Lung microvascular endothelial cell (primary cell): ENCODE data around the gene LCAT. TPM values are rescaled to one million over a fixed set of nuclear protein-coding genes. Genes with fewer than 3 reads are reported as not detected.
"Not testable (repeated sequence)": the region's sequence is repeated elsewhere in the genome, so short reads cannot be mapped to it uniquely, and the experiment has no call there.

Experiments
- DNase-seq, 2 donors: peaks; one replicate each; pipeline versions ENCODE4 v3.0.0 to v3.0.0-alpha.2; 2010; ENCODE audit warnings: low read depth in 2 of 2
- total RNA-seq: library from RNA; depleted of rRNA; stranded (reverse); fragments of >200 nt; gene quantifications from 2 replicates; pipeline ENCODE4 v1.2.1, GENCODE V29; 2014

The LCAT gene
- total RNA-seq, result 0.87 and 5.4 TPM in 2 replicates

- DNase-seq, result no peak
Measured at GRCh38 chr16:67943619-67944504, at the start of gene LCAT. Gene LCAT, minus strand, starts transcription at chr16:67944120. Its CDS starts 19 bp downstream, at chr16:67944101.

DNA sequence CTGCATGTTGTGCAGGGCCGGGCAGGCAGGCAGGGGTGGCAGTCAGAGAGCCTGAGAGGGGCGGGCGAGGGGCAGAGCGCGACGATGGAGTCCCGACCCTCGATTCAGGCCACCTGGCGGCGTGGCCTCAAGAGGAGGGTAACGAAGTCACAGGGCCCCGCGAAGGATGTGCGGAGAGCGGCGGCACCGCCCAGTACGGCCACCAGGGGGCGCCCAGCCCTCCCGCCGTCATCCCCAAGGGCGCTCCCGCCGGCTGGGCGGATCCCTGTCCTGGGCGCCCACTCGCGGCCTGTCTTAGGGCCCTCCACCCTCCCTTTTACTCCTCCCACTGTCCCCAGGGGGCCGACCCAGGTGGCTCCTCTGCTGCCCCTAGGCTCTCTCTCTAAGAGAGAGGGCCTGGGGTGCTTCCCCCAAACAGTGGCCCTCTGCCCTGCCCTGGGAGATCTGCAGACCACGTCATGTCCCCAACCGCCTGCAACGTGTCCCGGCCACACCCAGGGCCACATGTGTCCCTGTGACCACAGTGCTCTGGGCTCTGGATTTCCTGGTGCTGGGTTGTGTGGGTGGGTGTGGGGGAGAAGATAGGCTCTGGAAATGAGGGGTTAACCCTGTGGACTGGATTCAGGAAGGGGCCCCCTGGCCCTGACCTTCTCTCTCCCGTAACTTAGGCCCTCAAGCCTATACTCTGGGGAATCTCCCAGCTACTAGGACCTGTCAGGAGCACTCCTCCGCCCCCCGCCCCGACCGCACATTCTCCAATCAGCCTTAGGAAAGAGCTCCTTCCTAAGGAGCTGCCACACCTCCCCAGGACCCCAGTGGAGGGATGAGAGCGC lies 49.5 kb upstream of the LCAT start:
- peak; percentile 70 to 80 for DNase-seq

- no peak for DNase-seq
Measured at GRCh38 chr16:67992661-67993206, 48.8 kb upstream of the LCAT start.

DNA sequence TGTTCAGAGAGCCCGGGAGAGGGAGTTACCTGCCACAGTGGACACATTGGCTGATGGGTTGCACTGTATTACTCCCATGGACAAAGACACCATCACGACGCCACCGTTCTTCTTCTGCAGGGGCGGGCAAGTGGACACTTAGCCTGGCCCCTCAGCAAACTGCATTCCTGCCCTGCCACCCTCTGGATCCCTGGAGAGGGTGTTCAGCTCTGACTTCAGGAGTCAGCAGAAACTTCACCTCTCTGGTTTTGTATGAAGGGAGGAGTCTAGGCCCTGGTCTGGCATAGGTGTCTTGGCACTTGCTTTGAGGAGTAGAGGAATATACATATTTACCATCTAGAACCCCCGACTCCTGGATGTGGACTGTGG lies 46.1 kb upstream of the LCAT start:
- DNase-seq, result no peak

DNA sequence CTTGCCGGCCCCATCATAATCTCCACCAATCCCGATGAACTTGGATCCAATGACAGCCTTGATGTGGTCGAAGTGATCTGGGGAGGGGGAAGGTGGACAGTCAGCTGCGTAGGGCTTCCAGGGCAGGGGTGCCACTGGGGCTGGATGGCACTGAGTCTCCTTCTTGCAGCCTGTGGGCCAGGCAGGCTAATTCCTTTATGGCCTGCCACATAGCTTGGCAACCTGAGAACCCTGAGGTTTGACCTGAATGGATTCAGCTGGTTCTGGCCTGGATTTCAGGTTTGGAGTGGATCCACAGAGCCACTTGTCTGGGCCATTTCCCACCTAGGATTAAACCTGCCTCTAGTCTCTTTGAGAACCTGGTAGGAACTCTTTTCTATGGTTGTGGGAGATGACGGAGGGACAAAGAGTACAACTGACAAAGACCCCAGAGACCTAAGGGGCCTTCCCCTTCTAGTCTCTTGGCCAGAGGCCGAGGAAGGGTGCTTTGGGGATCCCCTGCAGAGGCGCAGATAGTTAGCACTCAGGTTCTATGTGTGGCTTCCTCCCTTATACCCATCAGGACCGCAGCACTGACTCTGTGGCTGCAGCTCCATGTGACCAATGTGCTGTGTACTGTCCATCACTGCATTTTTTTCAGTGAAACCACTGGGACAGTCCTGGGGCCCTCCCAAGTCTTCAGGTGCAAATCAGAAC lies 45.5 kb upstream of the LCAT start:
- no peak for DNase-seq

- DNase-seq, result no peak
Measured at GRCh38 chr16:67988675-67989074, 44.8 kb upstream of the LCAT start.

- peak in 1 of 2 donors; percentile 64 for DNase-seq
Measured at GRCh38 chr16:67987460-67988160, 43.7 kb upstream of the LCAT start.

- no peak for DNase-seq
Measured at GRCh38 chr16:67986949-67987348, 43.0 kb upstream of the LCAT start.

- DNase-seq, result no peak
Measured at GRCh38 chr16:67982011-67982696, 38.2 kb upstream of the LCAT start.

- no peak for DNase-seq
Measured at GRCh38 chr16:67979955-67980678, 36.2 kb upstream of the LCAT start, which contains the start of gene DPEP3. Gene DPEP3, minus strand, starts transcription at chr16:67980499. Its CDS starts 119 bp downstream, at chr16:67980380.

GRCh38 chr16:67977469-67978227 lies 33.7 kb upstream of the LCAT start:
- DNase-seq, result no peak

DNA sequence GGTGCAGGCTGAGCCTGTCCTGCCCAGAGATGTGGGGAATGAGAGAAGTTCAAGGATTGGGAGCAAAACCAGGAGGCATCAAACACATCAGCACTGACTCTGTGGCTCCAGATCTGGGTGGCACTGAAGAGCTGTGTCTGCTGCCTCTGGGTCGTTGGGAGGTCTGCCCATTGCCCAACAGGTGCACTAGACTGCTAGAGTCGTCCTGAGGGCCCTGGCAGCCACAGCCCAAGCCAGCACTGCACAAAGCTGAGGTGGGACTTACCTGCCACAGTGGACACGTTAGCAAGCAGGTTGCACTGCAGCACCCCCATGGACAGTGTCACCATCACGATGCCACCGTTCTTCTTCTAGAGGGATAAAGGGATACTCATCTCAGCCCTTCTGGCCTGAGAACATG lies 33.1 kb upstream of the LCAT start:
- DNase-seq, result no peak

DNA sequence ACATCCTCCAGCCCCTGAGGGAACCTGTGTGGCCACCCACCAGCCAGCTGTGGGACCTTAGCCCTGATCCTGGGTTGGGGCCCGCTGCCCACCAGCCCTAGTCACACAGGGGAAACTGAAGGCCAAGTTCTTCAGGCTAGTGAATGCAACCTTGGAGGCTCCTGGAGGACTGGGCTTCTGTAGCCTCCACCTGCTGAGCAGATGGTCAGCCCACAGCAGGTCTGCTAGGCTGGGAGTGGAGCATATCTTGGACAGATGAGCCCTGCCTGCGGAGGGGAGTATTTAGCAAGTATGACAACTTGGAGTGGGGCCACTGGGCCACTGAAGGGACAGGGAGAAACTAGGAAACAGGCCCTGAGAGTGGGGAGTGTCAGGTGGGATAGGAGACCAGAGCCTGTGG lies 32.3 kb upstream of the LCAT start:
- DNase-seq, result no peak

GRCh38 chr16:67975321-67976105 lies 31.6 kb upstream of the LCAT start:
- DNase-seq, result no peak

DNA sequence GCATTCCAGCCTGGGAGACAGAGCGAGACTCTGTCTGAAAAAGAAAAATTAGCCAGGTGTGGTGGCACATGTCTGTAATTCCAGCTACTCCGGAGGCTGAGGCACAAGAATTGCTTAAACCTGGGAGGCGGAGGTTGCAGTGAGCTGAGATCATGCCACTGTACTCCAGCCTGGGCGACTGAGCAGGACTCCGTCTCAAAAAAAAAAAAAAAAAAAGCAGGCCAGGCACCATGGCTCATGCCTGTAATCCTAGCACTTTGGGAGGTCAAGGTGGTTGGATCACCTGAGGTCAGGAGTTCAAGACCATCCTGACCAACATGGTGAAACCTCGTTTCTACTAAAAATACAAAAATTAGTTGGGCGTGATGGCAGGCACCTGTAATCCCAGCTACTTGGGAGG lies 28.4 kb upstream of the LCAT start:
- DNase-seq, result not testable (repeated sequence)

GRCh38 chr16:67971111-67971510 lies 27.2 kb upstream of the LCAT start:
- DNase-seq, result no peak

DNA sequence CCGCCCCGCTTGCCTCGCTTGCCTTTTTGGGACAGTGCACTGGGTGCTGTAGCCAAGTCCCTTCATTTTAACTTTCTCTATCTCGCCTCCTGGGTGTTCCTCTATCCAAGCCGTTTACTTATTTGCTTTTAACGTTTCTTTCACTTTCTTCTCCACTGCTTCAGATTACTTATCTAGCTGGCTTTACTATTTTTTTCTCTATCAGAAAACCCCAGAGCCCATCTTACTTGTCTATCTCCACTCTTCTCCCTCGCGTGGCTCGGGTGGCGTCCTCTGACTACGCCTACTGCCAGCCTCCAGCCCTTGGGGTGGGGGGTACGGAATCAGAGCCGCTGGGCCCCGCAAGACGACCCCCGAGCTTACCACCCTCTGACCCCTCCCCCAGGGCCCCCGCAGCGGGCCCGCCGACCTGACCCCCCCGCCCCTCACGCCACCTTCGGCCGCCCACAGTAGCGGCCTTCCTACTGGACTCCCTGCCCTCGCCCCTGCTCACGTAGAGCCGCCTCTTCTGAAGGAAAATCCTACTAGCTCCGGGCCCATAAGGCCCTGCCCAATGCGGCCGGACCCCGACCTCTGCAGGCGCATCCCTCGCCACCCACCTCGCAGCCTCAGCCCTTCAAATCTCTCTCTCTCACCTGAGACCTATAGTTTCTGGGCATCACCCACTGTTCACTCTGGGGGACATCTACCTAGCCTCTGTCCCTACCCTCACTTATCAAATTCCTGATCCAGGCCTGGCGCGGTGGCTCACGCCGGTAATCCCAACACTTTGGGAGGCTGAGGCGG lies 25.5 kb upstream of the LCAT start:
- no peak for DNase-seq
